OCI-LY7 (cell line): ENCODE data around the gene CA5B. TPM values are rescaled to one million over a fixed set of nuclear protein-coding genes. Genes with fewer than 3 reads are reported as not detected.

Source experiments
- BruUV-seq: library from RNA; stranded (reverse); fragments of 400-500 nt; replicated peaks from 2 replicates; lab custom pipeline; 2021; lab: Mats Ljungman, UMichigan
- CTCF ChIA-PET: fragments of 300-600 bp; sonication (Branson Sonifier 250); formaldehyde crosslinking; loops from one replicate; lab custom pipeline; 2022; ENCODE audit warnings: antibody characterized with exemption; ENCODE audit not compliant: unreplicated experiment; lab: Charles Lee
- POLR2A ChIA-PET: fragments of 300-600 bp; sonication (Branson Sonifier 250); formaldehyde crosslinking; loops from one replicate; lab custom pipeline; 2022; ENCODE audit warnings: antibody characterized with exemption; lab: Charles Lee
- DNase-seq: peaks from one replicate; pipeline ENCODE4 v3.0.0-alpha.2; 2015; ENCODE audit warnings: low spot score
- H2AFZ ChIP-seq: fragments of 200-600 bp; sonication (generic), shearing (Covaris generic); 2 replicates; pipeline ENCODE4 v1.6.1; 2014; ENCODE audit warnings: mild to moderate bottlenecking, antibody characterized with exemption, low read length, moderate library complexity
- H3K27ac ChIP-seq: fragments of 200-600 bp; sonication (generic); 2 replicates; pipeline ENCODE4 v1.5.1; 2014; ENCODE audit warnings: mixed run types, low read depth, mild to moderate bottlenecking, moderate library complexity, low read length, inconsistent platforms; ENCODE audit not compliant: poor library complexity, severe bottlenecking
- H3K36me3 ChIP-seq: fragments of 200-600 bp; sonication (generic); 2 replicates; pipeline ENCODE4 v1.6.1; 2014; ENCODE audit warnings: mild to moderate bottlenecking, antibody characterized with exemption, low read length, moderate library complexity, mixed read lengths; ENCODE audit not compliant: insufficient read depth
- H3K4me1 ChIP-seq: fragments of 200-600 bp; sonication (generic); 2 replicates; pipeline ENCODE4 v1.5.1; 2014; ENCODE audit warnings: mild to moderate bottlenecking, low read length; ENCODE audit not compliant: insufficient read depth, poor library complexity, severe bottlenecking
- H3K4me2 ChIP-seq: fragments of 200-600 bp; sonication (generic); 2 replicates; pipeline ENCODE4 v1.6.1; 2014; ENCODE audit warnings: mild to moderate bottlenecking, low read length
- H3K4me3 ChIP-seq: fragments of 200-600 bp; sonication (generic); 2 replicates; pipeline ENCODE4 v1.5.1; 2014; ENCODE audit warnings: mild to moderate bottlenecking, low read depth, low read length; ENCODE audit not compliant: poor library complexity, severe bottlenecking
- H3K79me2 ChIP-seq: fragments of 200-600 bp; sonication (generic); 2 replicates; pipeline ENCODE4 v1.6.1; 2016; ENCODE audit warnings: low read depth, mild to moderate bottlenecking, low read length, moderate library complexity, mixed read lengths; ENCODE audit not compliant: insufficient read depth
- H3K9me2 ChIP-seq: fragments of 200-600 bp; sonication (generic); 2 replicates; pipeline ENCODE4 v1.6.1; 2016; ENCODE audit warnings: mild to moderate bottlenecking, low read length, mixed read lengths; ENCODE audit not compliant: insufficient read depth
- H3K9me3 ChIP-seq: fragments of 200-600 bp; sonication (generic); 2 replicates; pipeline ENCODE4 v1.6.1; 2014; ENCODE audit warnings: mild to moderate bottlenecking, mixed run types, low read length, mixed read lengths
- H4K20me1 ChIP-seq: fragments of 200-600 bp; sonication (generic); 2 replicates; pipeline ENCODE4 v1.6.1; 2014; ENCODE audit warnings: mild to moderate bottlenecking, antibody characterized with exemption, low read length, moderate library complexity, mixed read lengths; ENCODE audit not compliant: insufficient read depth
- CTCF ChIP-seq: fragments of 200-600 bp; sonication (generic); conservative IDR thresholded peaks from 2 replicates; pipeline ENCODE4 v1.5.1; 2014; ENCODE audit warnings: mild to moderate bottlenecking, antibody characterized with exemption, low read length, moderate library complexity, mixed read lengths
- EZH2phosphoT487 ChIP-seq: fragments of 200-600 bp; sonication (generic); IDR thresholded peaks from 2 replicates; pipeline ENCODE4 v1.6.1; 2018; ENCODE audit warnings: low read depth, borderline replicate concordance, mild to moderate bottlenecking, mixed run types, antibody characterized with exemption, low read length, moderate library complexity, mixed read lengths
- intact Hi-C: fragments of 100-400 bp; cut with micrococcal nuclease; formaldehyde crosslinking; loops from one replicate; pipeline ENCODE4 v1.10.0; 2022; ENCODE audit not compliant: unreplicated experiment
- total RNA-seq, 2 experiments: library from RNA; depleted of rRNA in 1 of 2; stranded (reverse); fragments of >200 nt in 1 of 2; shearing (Covaris generic) in 1 of 2; gene quantifications; 2 replicates each; pipeline ENCODE4 v1.2.3, GENCODE V29; 2014 to 2022

CA5B gene
- total RNA-seq, 2 experiments from 2014 or later = 3.1 to 6.2 TPM

- H4K20me1 ChIP-seq = no peaks in the 10 kb centered on the region
- H3K36me3 ChIP-seq = peaks cover 63% of the 10 kb centered on the region
- intact Hi-C loops = loop anchor here (10.0 kb wide), 1 partner anchor 160 kb away; no protein-coding TSS in a partner anchor
- TF ChIP-seq CTCF = no peak
- CTCF ChIA-PET = no interaction called here
- H3K9me3 ChIP-seq = no peaks in the 10 kb centered on the region
- no TSS peak for BruUV-seq
- H2AFZ ChIP-seq = no peak overlapping the region
- H3K4me1 ChIP-seq = no peaks in the 10 kb centered on the region
- no peak overlapping the region for H3K4me3 ChIP-seq
- DNase-seq = no peak
- H3K4me2 ChIP-seq = no peak overlapping the region
- POLR2A ChIA-PET = interaction anchor here (1.0 kb wide), 1 partner anchor 25 kb away, joined by 4 read pairs; no protein-coding TSS in a partner anchor
- H3K79me2 ChIP-seq = no peaks in the 10 kb centered on the region
- no peak overlapping the region for H3K27ac ChIP-seq
- H3K9me2 ChIP-seq = no peaks in the 10 kb centered on the region
These were observed 76.8 kb downstream of the CA5B start for GRCh38 chrX:15814771-15815365.

GRCh38 chrX:15815779-15816437 is 77.8 kb downstream of the CA5B start:
- Histone ChIP-seq H2AFZ (no peak overlapping the region), H3K27ac (no peak overlapping the region), H3K9me3 (no peaks in the 10 kb centered on the region), H4K20me1 (no peaks in the 10 kb centered on the region), H3K4me1 (no peaks in the 10 kb centered on the region), H3K79me2 (no peaks in the 10 kb centered on the region), H3K36me3 (peaks cover 65% of the 10 kb centered on the region), H3K4me2 (no peak overlapping the region), H3K9me2 (no peaks in the 10 kb centered on the region), H3K4me3 (no peak overlapping the region)
- DNase-seq = peak; percentile 31
- CTCF ChIA-PET = no interaction called here
- intact Hi-C loops = loop anchor here (10.0 kb wide), 1 partner anchor 159 kb away; no protein-coding TSS in a partner anchor
- no TSS peak for BruUV-seq
- TF ChIP-seq CTCF (peak; percentile 49; the same call in 1 of the 2 replicates), EZH2phosphoT487 (no peak)
- POLR2A ChIA-PET = interaction anchor here (0.6 kb wide), 2 partner anchors 10 to 16 kb away, joined by 3 read pairs; no protein-coding TSS in a partner anchor

- CTCF ChIA-PET = no interaction called here
- BruUV-seq = no TSS peak
- no peak overlapping the region for H3K27ac ChIP-seq
- H4K20me1 ChIP-seq = no peaks in the 10 kb centered on the region
- H3K79me2 ChIP-seq = no peaks in the 10 kb centered on the region
- H3K4me2 ChIP-seq = no peak overlapping the region
- DNase-seq = no peak
- H3K36me3 ChIP-seq = peaks cover 67% of the 10 kb centered on the region
- no peaks in the 10 kb centered on the region for H3K9me3 ChIP-seq
- TF ChIP-seq CTCF (no peak; the same call in 1 of the 2 replicates), EZH2phosphoT487 (no peak)
- H3K9me2 ChIP-seq = no peaks in the 10 kb centered on the region
- H2AFZ ChIP-seq = no peak overlapping the region
- intact Hi-C loops = loop anchor here (10.0 kb wide), 1 partner anchor 158 kb away; no protein-coding TSS in a partner anchor
- POLR2A ChIA-PET = interaction anchor here (0.6 kb wide), 1 partner anchor 17 kb away, joined by 3 read pairs; no protein-coding TSS in a partner anchor
- no peaks in the 10 kb centered on the region for H3K4me1 ChIP-seq
- no peak overlapping the region for H3K4me3 ChIP-seq
These were observed 78.4 kb downstream of the CA5B start for GRCh38 chrX:15816438-15816809.
